ENCODE data around the gene C12orf57.

The C12orf57 gene

DNA sequence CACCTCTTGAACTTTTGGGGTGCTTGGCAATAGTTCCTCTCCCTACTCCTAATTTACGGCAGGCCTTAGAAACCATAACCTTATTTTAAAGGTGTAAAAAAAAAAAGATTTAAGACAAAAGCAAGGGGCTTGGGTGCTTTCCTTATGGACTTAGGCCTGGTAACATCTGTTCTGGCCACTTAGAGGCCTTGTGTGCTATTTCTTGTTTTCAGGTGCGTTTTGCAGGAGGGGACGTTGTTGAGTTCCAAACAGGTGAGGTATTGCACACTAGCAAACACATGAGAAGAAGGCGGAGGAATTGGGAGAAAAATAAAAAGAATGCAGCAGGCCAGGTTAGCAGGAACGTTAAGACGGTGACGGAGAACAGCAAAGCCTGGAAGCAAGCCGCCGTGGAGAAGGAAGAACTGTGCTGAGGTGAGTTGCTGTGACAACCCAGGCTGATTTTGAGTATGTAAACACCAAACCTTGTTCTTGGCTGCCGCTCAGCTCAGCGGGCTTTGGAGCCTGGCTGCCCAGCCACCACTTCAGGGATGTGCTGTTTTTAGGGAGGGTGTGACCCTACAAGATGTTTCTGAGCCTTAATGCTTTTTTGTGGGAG lies 44.2 kb downstream of the C12orf57 start:
- WGBS, 2 experiments (ENCODE audit: insufficient coverage in 2 of 2) = 92 to 95% methylated on average over 10 of the region's 11 CpGs
- H3K4me1 ChIP-seq (ENCODE audit: control insufficient read depth, insufficient read depth, low read length, poor library complexity, severe bottlenecking) = no peaks in the 10 kb centered on the region
- H3K36me3 ChIP-seq (ENCODE audit: control insufficient read depth, insufficient read depth, low read length) = peaks cover 52% of the 10 kb centered on the region
- H3K4me3 ChIP-seq (ENCODE audit: extremely low read depth, insufficient read depth, low read length, poor library complexity, severe bottlenecking) = no peak overlapping the region
- H3K9me3 ChIP-seq (ENCODE audit: control insufficient read depth, low read length) = no peaks in the 10 kb centered on the region
- H3K27ac ChIP-seq (ENCODE audit: low read depth, low read length, severe bottlenecking) = no peak overlapping the region
